Gastrocnemius medialis (tissue), 4 donors: ENCODE data around the gene PYCARD. TPM values are rescaled to one million over a fixed set of nuclear protein-coding genes. Genes with fewer than 3 reads are reported as not detected.

Experiments used
- ATAC-seq, 2 donors: fragments of 150-250 bp; one replicate each; pipeline ENCODE4 v1.9.1; 2016
- DNase-seq, 2 donors: peaks; one replicate each; pipeline ENCODE4 v3.0.0-alpha.2; 2019
- H3K27ac ChIP-seq, 4 donors: fragments of 200-600 bp; sonication (generic); 1 replicate in 1 of 4; 2 replicates in 3 of 4; pipeline ENCODE4 v1.5.1; 2016 to 2018; ENCODE audit warnings: mild to moderate bottlenecking in 2 of 4, moderate library complexity in 1 of 4
- H3K27me3 ChIP-seq, 3 donors: fragments of 200-600 bp; sonication (generic) in 2 of 3; 1 replicate in 1 of 3; 2 replicates in 2 of 3; pipeline versions ENCODE4 v1.5.1 to v1.6.0; 2016 to 2019; ENCODE audit warnings: mild to moderate bottlenecking in 1 of 3, moderate library complexity in 1 of 3
- H3K36me3 ChIP-seq, 2 donors: fragments of 200-600 bp; sonication (generic) in 1 of 2; one replicate each; pipeline ENCODE4 v1.5.1; 2017 to 2018
- H3K4me1 ChIP-seq, 2 donors: fragments of 200-600 bp; sonication (generic) in 1 of 2; one replicate each; pipeline ENCODE4 v1.5.1; 2016 to 2017; ENCODE audit warnings: mild to moderate bottlenecking in 2 of 2
- H3K4me3 ChIP-seq, 4 donors: fragments of 200-600 bp; sonication (generic) in 3 of 4; 1 replicate in 1 of 4; 2 replicates in 3 of 4; pipeline ENCODE4 v1.5.1; 2016 to 2019; ENCODE audit warnings: mild to moderate bottlenecking in 2 of 4
- H3K9me3 ChIP-seq, 3 donors: fragments of 200-600 bp; sonication (generic) in 2 of 3; 1 replicate in 1 of 3; 2 replicates in 2 of 3; pipeline ENCODE4 v1.5.1; 2016 to 2019
- POLR2A ChIP-seq, 2 donors: fragments of 450-650 bp; IDR thresholded peaks; one replicate each; pipeline ENCODE4 v1.6.1; 2017; ENCODE audit warnings: antibody characterized with exemption in 2 of 2, mild to moderate bottlenecking in 2 of 2, moderate library complexity in 2 of 2
- in situ Hi-C, 4 donors: fragments of 200-750 bp; cut with MboI; loops; one replicate each; pipeline versions ENCODE4 v1.15.0 to v1.8.0; 2017; ENCODE audit warnings: low sequenced_read_pairs in 4 of 4
- intact Hi-C: fragments of 100-400 bp; cut with DNase I; formaldehyde crosslinking; loops from one replicate; pipeline ENCODE4 v1.15.1; 2023; ENCODE audit warnings: low total_unique reads
- total RNA-seq, 4 donors: library from RNA; depleted of rRNA; stranded (reverse); fragments of >200 nt; gene quantifications; one replicate each; pipeline versions ENCODE4 v1.1.0 to v1.2.3, GENCODE V29; 2016
- TF ChIP-seq, protein P1 (sequence below), 5 experiments: fragments of 450-650 bp in 3 of 5; fragments of 200-600 bp in 2 of 5; sonication (generic) in 2 of 5; IDR thresholded peaks in 4 of 5; conservative IDR thresholded peaks in 1 of 5; 1 replicate in 4 of 5; 2 replicates in 1 of 5; pipeline ENCODE4 v1.5.1; 2016 to 2019; ENCODE audit warnings: antibody characterized with exemption in 5 of 5, mild to moderate bottlenecking in 3 of 5, moderate library complexity in 3 of 5

Gene PYCARD
- total RNA-seq, 4 donors from 2014 or later, result 1.3 to 16.4 (median 3.7) TPM

DNA sequence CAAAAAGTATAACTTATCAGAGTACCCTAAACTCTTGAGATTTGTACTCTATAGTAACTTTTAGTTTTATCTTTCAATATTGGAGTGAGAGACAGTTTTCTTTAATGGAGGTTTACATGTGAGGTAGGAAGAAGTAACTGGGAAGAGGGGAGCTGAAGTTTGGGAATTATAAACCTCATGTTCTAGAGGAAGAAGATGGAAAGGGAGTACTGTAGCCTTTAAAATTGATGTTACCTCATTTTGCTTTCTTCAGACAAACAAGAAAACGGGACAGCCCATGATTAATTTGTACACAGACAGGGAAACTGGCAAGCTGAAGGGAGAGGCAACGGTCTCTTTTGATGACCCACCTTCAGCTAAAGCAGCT is 13.2 kb downstream of the PYCARD start:
- H3K36me3 ChIP-seq, result peaks cover 7 to 100% of the 10 kb centered on the region in 2 donors
- intact Hi-C loops (no loop called here), in situ Hi-C loops (loop anchor here in 2 of 4 donors (10.0 to 25.0 kb wide), 2 partner anchors 255 to 673 kb away; partner anchors contain the start of genes ZNF267 (in 2 of the 2) and ZNF843 (in 1 of the 2))
- TF ChIP-seq, protein P1, sequence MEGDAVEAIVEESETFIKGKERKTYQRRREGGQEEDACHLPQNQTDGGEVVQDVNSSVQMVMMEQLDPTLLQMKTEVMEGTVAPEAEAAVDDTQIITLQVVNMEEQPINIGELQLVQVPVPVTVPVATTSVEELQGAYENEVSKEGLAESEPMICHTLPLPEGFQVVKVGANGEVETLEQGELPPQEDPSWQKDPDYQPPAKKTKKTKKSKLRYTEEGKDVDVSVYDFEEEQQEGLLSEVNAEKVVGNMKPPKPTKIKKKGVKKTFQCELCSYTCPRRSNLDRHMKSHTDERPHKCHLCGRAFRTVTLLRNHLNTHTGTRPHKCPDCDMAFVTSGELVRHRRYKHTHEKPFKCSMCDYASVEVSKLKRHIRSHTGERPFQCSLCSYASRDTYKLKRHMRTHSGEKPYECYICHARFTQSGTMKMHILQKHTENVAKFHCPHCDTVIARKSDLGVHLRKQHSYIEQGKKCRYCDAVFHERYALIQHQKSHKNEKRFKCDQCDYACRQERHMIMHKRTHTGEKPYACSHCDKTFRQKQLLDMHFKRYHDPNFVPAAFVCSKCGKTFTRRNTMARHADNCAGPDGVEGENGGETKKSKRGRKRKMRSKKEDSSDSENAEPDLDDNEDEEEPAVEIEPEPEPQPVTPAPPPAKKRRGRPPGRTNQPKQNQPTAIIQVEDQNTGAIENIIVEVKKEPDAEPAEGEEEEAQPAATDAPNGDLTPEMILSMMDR (IDR thresholded peaks at IDR 0.05 in 4 of 5, conservative IDR thresholded peaks at IDR 0.05 in 1 of 5), result no peak
- TF ChIP-seq POLR2A (IDR thresholded peaks at IDR 0.05), result no peak
- H3K9me3 ChIP-seq, result no peaks in the 10 kb centered on the region
- H3K4me3 ChIP-seq, result no peak overlapping the region
- DNase-seq (no peak), ATAC-seq (no peak)
- peaks cover 3 to 13% of the 10 kb centered on the region in 2 donors for H3K4me1 ChIP-seq
- peak overlapping the region in 1 of 4 donors; percentile 7 for H3K27ac ChIP-seq
- no peaks in the 10 kb centered on the region for H3K27me3 ChIP-seq

DNA sequence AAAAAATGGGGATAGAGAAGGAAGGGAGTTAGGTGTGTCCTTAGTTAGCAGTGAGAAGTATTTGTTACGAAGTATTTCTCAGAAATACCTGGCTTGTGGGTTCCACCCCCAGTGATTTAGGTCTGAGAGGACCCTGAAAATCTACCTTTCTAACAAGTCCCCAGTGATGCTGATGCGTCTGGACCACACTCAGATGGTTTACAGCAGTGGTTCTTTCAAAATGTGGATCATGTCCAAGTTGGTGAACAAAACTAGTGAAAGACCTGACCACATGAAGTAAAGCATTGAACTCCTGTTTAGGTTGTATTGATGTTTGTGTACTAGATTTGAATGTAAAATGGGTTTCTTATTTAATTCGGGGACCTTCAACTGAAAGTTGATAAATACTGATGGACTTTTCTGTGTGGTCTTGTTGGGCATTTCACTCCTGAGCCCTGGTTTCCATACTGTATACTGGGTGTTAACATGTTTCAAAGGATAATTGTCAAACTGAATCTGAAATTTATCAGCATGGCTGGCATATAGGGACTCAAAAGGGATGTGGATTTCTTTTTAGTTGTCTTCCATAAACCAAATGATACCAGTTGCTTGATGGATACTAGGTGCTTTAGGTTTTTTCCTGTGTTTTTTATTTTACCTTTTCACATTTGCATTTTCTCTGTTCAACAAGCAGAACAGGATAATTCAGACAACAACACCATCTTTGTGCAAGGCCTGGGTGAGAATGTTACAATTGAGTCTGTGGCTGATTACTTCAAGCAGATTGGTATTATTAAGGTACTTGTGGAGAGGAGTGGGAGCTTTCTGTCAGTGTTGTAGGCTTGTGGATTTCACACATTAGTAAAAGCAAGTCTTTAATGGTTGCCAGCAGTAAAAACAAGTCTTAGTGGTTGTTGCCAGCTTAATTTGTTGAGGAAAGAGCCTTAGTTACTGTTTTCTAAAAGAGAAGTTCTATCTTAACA is 13.8 kb downstream of the PYCARD start:
- peaks cover 7 to 18% of the 10 kb centered on the region in 2 donors for H3K4me1 ChIP-seq
- H3K9me3 ChIP-seq, result no peaks in the 10 kb centered on the region
- peaks cover 7 to 100% of the 10 kb centered on the region in 2 donors for H3K36me3 ChIP-seq
- no peaks in the 10 kb centered on the region for H3K27me3 ChIP-seq
- intact Hi-C loops (no loop called here), in situ Hi-C loops (loop anchor here in 2 of 4 donors (10.0 to 25.0 kb wide), 2 partner anchors 256 to 674 kb away; partner anchors contain the start of genes ZNF267 (in 2 of the 2) and ZNF843 (in 1 of the 2))
- ATAC-seq (no peak), DNase-seq (no peak)
- no peak overlapping the region for H3K4me3 ChIP-seq
- H3K27ac ChIP-seq, result peak overlapping the region in 2 of 4 donors; percentile 7 to 8
- TF ChIP-seq POLR2A (IDR thresholded peaks at IDR 0.05), result no peak
- TF ChIP-seq, protein P1 (IDR thresholded peaks at IDR 0.05 in 4 of 5, conservative IDR thresholded peaks at IDR 0.05 in 1 of 5), result no peak

DNA sequence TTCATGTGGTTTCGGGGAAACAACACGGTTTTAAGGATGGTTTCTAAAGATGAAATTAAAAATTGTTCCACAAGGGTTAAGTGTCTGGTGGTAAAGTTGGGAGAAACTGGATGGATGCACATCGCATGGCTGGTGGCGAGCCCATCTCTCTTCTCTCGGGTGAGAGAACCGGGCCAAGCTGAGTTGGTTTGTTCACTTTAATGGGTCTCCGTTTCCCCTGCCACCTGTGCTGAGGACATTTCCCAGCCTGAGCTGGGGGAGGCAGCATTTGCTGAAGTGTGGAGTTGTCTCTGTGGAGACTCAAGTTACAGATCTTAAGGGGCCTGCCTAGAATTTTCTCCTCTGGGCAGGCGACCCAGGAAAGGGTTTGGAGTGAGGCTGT is 14.8 kb downstream of the PYCARD start:
- TF ChIP-seq, protein P1 (IDR thresholded peaks at IDR 0.05 in 4 of 5, conservative IDR thresholded peaks at IDR 0.05 in 1 of 5), result no peak
- no peak for TF ChIP-seq POLR2A (IDR thresholded peaks at IDR 0.05)
- peak overlapping the region in 2 of 4 donors; percentile 8 to 17 for H3K27ac ChIP-seq
- intact Hi-C loops (no loop called here), in situ Hi-C loops (loop anchor here in 2 of 4 donors (10.0 to 25.0 kb wide), 2 partner anchors 257 to 675 kb away; partner anchors contain the start of genes ZNF267 (in 2 of the 2) and ZNF843 (in 1 of the 2))
- no peak overlapping the region for H3K4me3 ChIP-seq
- no peaks in the 10 kb centered on the region for H3K9me3 ChIP-seq
- peaks cover 16 to 27% of the 10 kb centered on the region in 2 donors for H3K4me1 ChIP-seq
- DNase-seq, result no peak
- no peaks in the 10 kb centered on the region for H3K27me3 ChIP-seq
- no peak for ATAC-seq
- H3K36me3 ChIP-seq, result peaks cover 2 to 100% of the 10 kb centered on the region in 2 donors

DNA sequence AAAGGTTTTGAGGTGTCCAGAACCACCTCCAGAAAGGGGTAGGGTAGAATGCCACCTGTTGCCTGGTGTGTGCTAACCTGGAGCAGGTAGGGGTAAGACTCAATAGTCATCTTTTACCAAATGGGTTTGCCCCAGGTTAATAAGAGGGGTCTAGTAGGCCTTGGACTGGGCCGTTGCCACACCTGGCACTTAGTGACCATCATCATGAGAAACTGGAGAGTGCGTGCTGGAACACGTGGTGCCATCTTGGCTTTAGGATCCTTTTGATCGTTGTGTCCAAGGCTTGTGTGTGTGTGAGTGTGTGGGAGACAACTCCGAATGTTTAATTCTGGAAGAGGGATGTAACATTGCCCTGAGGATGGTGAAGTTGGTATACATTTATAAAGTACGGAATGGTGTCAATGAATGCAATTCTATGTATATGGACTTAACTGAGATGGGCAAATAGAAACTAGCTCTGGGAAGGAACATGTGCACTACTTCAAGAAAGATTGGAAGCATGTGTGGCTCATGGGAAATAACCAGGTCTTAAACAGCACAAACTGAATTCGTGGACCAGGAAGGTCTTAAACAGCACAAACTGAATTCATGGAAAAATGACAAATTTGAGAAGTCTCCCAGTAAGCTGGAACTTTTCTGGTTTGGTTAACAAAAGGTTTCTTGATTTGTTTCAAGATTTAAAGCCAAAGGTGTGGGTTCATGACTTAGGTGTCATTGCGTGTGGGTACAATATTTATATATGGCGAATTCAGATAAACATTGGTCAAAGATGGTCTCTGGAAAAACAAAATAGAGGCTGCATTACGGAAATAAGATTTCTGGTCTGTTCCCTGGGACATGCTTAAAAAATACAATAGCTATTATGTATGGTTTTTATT is 15.4 kb downstream of the PYCARD start:
- ATAC-seq (no peak), DNase-seq (no peak)
- peak overlapping the region in 1 of 4 donors; percentile 38 for H3K27ac ChIP-seq
- in situ Hi-C loops, result loop anchor here in 2 of 4 donors (10.0 to 25.0 kb wide), 2 partner anchors 258 to 675 kb away; partner anchors contain the start of genes ZNF267 (in 2 of the 2) and ZNF843 (in 1 of the 2)
- H3K4me1 ChIP-seq, result peaks cover 22 to 34% of the 10 kb centered on the region in 2 donors
- intact Hi-C loops, result no loop called here
- no peak overlapping the region for H3K4me3 ChIP-seq
- peaks cover 2 to 100% of the 10 kb centered on the region in 2 donors for H3K36me3 ChIP-seq
- TF ChIP-seq POLR2A (IDR thresholded peaks at IDR 0.05), result no peak
- TF ChIP-seq, protein P1 (IDR thresholded peaks at IDR 0.05 in 4 of 5, conservative IDR thresholded peaks at IDR 0.05 in 1 of 5), result no peak
- H3K27me3 ChIP-seq, result no peaks in the 10 kb centered on the region
- H3K9me3 ChIP-seq, result no peaks in the 10 kb centered on the region
